GM12875 (cell line): ENCODE results near the gene DNMT1.

ENCODE experiments used
- H3K4me3 ChIP-seq: one replicate; pipeline ENCODE4 v1.5.1; 2011; ENCODE audit warnings: low read depth, low read length, control low read depth
- TF ChIP-seq, protein P1 (sequence below): IDR thresholded peaks from 2 replicates; pipeline ENCODE4 v1.5.1; 2011; ENCODE audit warnings: low read depth, mild to moderate bottlenecking, control low read depth, inconsistent platforms, low read length, moderate library complexity, borderline replicate concordance; ENCODE audit not compliant: insufficient read depth

DNMT1 gene

DNA sequence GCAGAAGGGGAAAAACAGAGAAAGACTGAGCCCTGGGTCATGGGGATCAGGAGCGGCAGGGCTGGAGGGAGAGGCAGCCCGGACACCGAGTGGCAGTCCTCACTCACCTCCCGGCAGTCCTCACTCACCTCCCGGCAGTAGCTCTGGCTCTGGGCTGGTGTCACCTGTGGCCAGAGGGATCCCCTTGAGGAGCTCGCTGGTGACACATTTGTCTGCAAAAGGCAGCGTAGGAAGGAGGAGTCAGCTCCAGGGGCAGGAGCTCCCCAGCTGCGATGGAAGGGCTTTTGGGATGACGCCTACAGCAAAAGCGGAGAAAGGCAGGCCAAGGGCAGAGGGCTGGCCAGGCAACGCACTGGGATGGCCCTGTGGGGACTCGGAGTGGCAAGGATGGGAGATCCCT lies 75.8 kb downstream of the DNMT1 start:
- TF ChIP-seq, protein P1, sequence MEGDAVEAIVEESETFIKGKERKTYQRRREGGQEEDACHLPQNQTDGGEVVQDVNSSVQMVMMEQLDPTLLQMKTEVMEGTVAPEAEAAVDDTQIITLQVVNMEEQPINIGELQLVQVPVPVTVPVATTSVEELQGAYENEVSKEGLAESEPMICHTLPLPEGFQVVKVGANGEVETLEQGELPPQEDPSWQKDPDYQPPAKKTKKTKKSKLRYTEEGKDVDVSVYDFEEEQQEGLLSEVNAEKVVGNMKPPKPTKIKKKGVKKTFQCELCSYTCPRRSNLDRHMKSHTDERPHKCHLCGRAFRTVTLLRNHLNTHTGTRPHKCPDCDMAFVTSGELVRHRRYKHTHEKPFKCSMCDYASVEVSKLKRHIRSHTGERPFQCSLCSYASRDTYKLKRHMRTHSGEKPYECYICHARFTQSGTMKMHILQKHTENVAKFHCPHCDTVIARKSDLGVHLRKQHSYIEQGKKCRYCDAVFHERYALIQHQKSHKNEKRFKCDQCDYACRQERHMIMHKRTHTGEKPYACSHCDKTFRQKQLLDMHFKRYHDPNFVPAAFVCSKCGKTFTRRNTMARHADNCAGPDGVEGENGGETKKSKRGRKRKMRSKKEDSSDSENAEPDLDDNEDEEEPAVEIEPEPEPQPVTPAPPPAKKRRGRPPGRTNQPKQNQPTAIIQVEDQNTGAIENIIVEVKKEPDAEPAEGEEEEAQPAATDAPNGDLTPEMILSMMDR, result no peak

DNA sequence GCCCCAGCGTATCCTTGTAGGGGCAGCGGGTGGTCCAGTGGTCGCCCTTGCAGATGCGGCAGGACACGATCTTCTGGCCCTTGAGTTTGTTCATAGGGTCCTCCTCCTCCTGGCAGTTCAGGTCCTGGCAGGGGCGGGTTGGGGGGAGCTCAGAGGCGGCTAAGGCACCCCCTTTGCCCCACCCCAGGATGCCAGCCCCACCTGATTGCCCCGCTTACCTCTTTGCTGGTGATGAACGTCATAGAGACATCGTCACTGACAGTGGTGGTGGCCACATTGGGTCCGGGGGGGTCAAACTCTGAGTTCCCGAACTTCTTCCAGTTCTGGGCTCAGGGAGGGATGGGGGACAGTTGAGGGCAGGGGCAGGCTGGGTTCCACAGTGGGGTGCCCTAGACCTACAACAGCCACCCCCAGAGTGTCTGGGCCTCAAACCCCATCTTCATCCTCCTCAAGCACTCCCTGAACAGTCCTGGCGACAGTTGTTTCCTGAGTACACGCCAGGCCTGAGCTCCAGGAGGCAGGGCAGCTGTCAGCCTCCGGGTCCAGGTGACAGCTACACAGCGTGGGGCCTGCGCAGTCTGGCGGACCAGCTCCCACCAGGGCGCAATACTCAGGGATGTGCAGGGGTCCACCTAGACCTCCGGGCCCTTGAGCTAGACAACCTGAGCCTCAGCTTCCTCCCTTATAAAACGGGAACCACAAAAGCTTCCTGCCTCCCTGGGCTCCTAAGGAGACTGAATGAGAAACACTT lies 77.7 kb downstream of the DNMT1 start:
- TF ChIP-seq, protein P1, result no peak
- no peak overlapping the region for H3K4me3 ChIP-seq

More for the DNA sequence above, 75.8 kb downstream of the DNMT1 start:
- H3K4me3 ChIP-seq, result peak overlapping the region; percentile 83

DNA sequence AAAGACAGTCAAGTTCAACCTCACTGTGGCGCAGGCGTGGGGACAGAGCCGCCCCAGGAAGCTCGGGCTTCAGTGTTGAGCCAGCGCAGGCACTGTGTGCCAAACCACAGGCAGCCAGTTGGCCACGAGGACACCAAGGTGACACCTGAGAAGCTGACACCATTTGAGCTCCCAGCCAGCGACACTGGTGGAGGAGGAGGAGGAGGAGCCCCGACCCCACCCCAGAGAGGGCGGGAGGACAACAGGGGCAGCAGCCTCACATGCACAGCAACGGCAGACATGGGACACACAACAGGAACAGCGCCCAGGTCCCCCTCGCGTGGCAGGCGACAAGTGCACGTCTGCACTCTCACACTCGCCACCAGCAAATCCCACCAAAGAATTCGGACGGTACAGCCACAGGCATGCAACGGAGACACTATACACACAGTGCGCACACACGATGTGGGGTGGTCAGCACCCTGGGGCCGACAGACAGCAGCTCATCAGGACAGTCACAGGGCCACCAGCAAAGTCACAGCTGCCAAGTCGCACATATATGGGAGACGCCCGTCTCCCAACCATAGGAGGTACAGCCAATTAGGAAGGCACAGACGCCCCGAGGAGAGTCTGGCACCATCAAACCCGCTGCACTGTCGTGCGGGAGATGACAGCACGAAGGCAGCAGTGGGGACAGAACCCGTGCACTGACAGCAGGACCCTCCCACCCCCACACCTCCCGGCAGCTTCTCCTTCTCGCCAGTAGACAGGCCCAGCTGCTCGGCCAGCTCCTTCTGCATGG lies 78.5 kb downstream of the DNMT1 start:
- TF ChIP-seq, protein P1, result no peak
- no peak overlapping the region for H3K4me3 ChIP-seq

DNA sequence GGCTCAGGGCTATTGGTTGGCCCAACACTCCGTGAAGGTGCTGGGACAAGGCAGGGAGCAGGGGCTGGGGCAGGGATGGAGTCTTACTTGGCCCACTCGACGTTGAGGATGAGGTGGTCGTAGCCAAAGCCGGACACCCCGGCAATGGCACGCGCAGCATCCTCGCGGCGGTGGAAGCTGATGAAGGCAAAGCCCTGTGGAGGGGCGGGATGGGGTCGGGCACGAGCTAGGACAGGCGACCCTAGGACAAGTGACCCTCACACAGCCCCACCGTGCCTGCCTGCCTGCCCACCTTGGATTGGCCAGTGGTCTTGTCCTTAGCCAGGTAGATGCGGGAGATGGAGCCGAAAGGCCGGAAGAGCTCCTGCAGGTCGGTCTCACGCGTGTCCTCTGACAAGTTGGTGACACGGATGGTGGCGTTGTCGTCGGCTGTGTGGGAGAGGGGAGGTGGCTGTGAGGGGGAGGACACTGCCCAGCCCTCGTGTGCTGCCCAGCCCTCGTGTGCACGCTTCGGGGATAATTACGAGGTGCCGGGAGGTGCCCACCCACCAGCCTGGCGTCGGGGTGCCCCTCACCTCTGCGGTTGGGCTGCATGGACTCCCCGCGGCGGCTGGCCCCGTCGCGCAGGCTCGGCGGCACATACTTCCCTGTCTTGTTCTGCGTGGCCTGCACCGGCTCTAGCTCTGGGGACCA lies 79.2 kb downstream of the DNMT1 start:
- TF ChIP-seq, protein P1, result no peak
- no peak overlapping the region for H3K4me3 ChIP-seq

DNA sequence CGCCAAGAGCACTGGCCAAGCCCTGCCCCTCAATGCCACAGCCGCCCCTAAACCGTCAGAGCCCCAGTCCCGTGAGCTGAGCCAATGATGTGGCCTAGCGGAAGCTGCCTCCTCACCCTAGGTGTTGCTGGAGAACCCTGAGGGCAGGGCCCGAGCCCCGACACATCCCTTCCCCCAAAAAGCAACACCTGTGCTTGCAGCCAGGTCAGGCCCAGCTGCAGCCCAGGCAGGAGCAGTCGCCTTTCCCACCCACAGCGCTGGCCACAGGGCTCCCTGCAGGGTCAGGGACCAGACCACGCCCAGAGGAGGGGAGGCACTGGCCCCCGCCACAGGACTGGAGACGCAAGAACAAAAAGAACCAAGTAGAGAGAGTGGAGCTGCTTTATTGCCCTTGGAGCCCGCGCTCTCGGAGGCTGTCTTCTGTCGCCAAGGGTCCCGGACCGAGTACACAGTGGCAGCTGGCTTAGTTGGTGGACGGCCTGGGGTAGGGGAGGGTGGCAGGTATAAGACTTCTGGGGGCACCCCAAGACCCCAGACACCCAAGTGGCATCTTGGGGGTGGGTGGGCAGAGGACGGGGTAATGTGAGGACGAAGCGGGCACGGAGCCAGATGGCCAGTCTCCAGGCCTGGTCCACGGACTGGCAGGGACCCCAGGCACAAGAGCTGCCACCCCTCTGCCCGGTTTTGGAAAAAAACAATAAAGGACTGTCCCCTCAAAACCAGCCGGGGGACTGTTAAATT lies 79.9 kb downstream of the DNMT1 start:
- no peak overlapping the region for H3K4me3 ChIP-seq
- TF ChIP-seq, protein P1, result no peak

DNA sequence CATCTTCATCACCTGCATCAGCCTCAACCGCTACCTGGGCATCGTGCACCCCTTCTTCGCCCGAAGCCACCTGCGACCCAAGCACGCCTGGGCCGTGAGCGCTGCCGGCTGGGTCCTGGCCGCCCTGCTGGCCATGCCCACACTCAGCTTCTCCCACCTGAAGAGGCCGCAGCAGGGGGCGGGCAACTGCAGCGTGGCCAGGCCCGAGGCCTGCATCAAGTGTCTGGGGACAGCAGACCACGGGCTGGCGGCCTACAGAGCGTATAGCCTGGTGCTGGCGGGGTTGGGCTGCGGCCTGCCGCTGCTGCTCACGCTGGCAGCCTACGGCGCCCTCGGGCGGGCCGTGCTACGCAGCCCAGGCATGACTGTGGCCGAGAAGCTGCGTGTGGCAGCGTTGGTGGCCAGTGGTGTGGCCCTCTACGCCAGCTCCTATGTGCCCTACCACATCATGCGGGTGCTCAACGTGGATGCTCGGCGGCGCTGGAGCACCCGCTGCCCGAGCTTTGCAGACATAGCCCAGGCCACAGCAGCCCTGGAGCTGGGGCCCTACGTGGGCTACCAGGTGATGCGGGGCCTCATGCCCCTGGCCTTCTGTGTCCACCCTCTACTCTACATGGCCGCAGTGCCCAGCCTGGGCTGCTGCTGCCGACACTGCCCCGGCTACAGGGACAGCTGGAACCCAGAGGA lies 80.6 kb downstream of the DNMT1 start:
- H3K4me3 ChIP-seq, result no peak overlapping the region
- TF ChIP-seq, protein P1, result no peak
